OCI-LY7 (cell line): Measurements from ENCODE around the gene SRGAP1. TPM values are rescaled to one million over a fixed set of nuclear protein-coding genes. Genes with fewer than 3 reads are reported as not detected.
A peak's percentile ranks its signal among the peaks of the same experiment; 100 is the strongest.

Source experiments
- BruUV-seq: library from RNA; stranded (reverse); fragments of 400-500 nt; replicated peaks from 2 replicates; lab custom pipeline; 2021; lab: Mats Ljungman, UMichigan
- CTCF ChIA-PET: fragments of 300-600 bp; sonication (Branson Sonifier 250); formaldehyde crosslinking; loops from one replicate; lab custom pipeline; 2022; ENCODE audit warnings: antibody characterized with exemption; ENCODE audit not compliant: unreplicated experiment; lab: Charles Lee
- POLR2A ChIA-PET: fragments of 300-600 bp; sonication (Branson Sonifier 250); formaldehyde crosslinking; loops from one replicate; lab custom pipeline; 2022; ENCODE audit warnings: antibody characterized with exemption; lab: Charles Lee
- DNase-seq: peaks from one replicate; pipeline ENCODE4 v3.0.0-alpha.2; 2015; ENCODE audit warnings: low spot score
- H2AFZ ChIP-seq: fragments of 200-600 bp; sonication (generic), shearing (Covaris generic); 2 replicates; pipeline ENCODE4 v1.6.1; 2014; ENCODE audit warnings: mild to moderate bottlenecking, antibody characterized with exemption, low read length, moderate library complexity
- H3K27ac ChIP-seq: fragments of 200-600 bp; sonication (generic); 2 replicates; pipeline ENCODE4 v1.5.1; 2014; ENCODE audit warnings: mixed run types, low read depth, mild to moderate bottlenecking, moderate library complexity, low read length, inconsistent platforms; ENCODE audit not compliant: poor library complexity, severe bottlenecking
- H3K36me3 ChIP-seq: fragments of 200-600 bp; sonication (generic); 2 replicates; pipeline ENCODE4 v1.6.1; 2014; ENCODE audit warnings: mild to moderate bottlenecking, antibody characterized with exemption, low read length, moderate library complexity, mixed read lengths; ENCODE audit not compliant: insufficient read depth
- H3K4me1 ChIP-seq: fragments of 200-600 bp; sonication (generic); 2 replicates; pipeline ENCODE4 v1.5.1; 2014; ENCODE audit warnings: mild to moderate bottlenecking, low read length; ENCODE audit not compliant: insufficient read depth, poor library complexity, severe bottlenecking
- H3K4me2 ChIP-seq: fragments of 200-600 bp; sonication (generic); 2 replicates; pipeline ENCODE4 v1.6.1; 2014; ENCODE audit warnings: mild to moderate bottlenecking, low read length
- H3K4me3 ChIP-seq: fragments of 200-600 bp; sonication (generic); 2 replicates; pipeline ENCODE4 v1.5.1; 2014; ENCODE audit warnings: mild to moderate bottlenecking, low read depth, low read length; ENCODE audit not compliant: poor library complexity, severe bottlenecking
- H3K79me2 ChIP-seq: fragments of 200-600 bp; sonication (generic); 2 replicates; pipeline ENCODE4 v1.6.1; 2016; ENCODE audit warnings: low read depth, mild to moderate bottlenecking, low read length, moderate library complexity, mixed read lengths; ENCODE audit not compliant: insufficient read depth
- H3K9me2 ChIP-seq: fragments of 200-600 bp; sonication (generic); 2 replicates; pipeline ENCODE4 v1.6.1; 2016; ENCODE audit warnings: mild to moderate bottlenecking, low read length, mixed read lengths; ENCODE audit not compliant: insufficient read depth
- H3K9me3 ChIP-seq: fragments of 200-600 bp; sonication (generic); 2 replicates; pipeline ENCODE4 v1.6.1; 2014; ENCODE audit warnings: mild to moderate bottlenecking, mixed run types, low read length, mixed read lengths
- H4K20me1 ChIP-seq: fragments of 200-600 bp; sonication (generic); 2 replicates; pipeline ENCODE4 v1.6.1; 2014; ENCODE audit warnings: mild to moderate bottlenecking, antibody characterized with exemption, low read length, moderate library complexity, mixed read lengths; ENCODE audit not compliant: insufficient read depth
- CTCF ChIP-seq: fragments of 200-600 bp; sonication (generic); conservative IDR thresholded peaks from 2 replicates; pipeline ENCODE4 v1.5.1; 2014; ENCODE audit warnings: mild to moderate bottlenecking, antibody characterized with exemption, low read length, moderate library complexity, mixed read lengths
- EZH2phosphoT487 ChIP-seq: fragments of 200-600 bp; sonication (generic); IDR thresholded peaks from 2 replicates; pipeline ENCODE4 v1.6.1; 2018; ENCODE audit warnings: low read depth, borderline replicate concordance, mild to moderate bottlenecking, mixed run types, antibody characterized with exemption, low read length, moderate library complexity, mixed read lengths
- intact Hi-C: fragments of 100-400 bp; cut with micrococcal nuclease; formaldehyde crosslinking; loops from one replicate; pipeline ENCODE4 v1.10.0; 2022; ENCODE audit not compliant: unreplicated experiment
- total RNA-seq, 2 experiments: library from RNA; depleted of rRNA in 1 of 2; stranded (reverse); fragments of >200 nt in 1 of 2; shearing (Covaris generic) in 1 of 2; gene quantifications; 2 replicates each; pipeline ENCODE4 v1.2.3, GENCODE V29; 2014 to 2022

Gene SRGAP1
- total RNA-seq, 2 experiments from 2014 or later: 0.06 TPM; not detected in 1

GRCh38 chr12:64077922-64078321 lies 233.4 kb downstream of the SRGAP1 start:
- BruUV-seq: no TSS peak
- Histone ChIP-seq H3K79me2 (no peaks in the 10 kb centered on the region), H4K20me1 (no peaks in the 10 kb centered on the region), H3K9me3 (no peaks in the 10 kb centered on the region), H3K4me1 (no peaks in the 10 kb centered on the region), H3K27ac (no peak overlapping the region), H2AFZ (no peak overlapping the region), H3K4me3 (no peak overlapping the region), H3K9me2 (no peaks in the 10 kb centered on the region), H3K4me2 (no peak overlapping the region), H3K36me3 (no peaks in the 10 kb centered on the region)
- TF ChIP-seq EZH2phosphoT487 (no peak), CTCF (0 out of 2 replicates have a peak, but pooled peaks have one; percentile 20)
- DNase-seq: no peak
- CTCF ChIA-PET: no interaction called here
- intact Hi-C loops: no loop called here
- POLR2A ChIA-PET: no interaction called here

GRCh38 chr12:64080319-64081007 lies 236.0 kb downstream of the SRGAP1 start:
- Histone ChIP-seq H3K27ac (no peak overlapping the region), H3K4me1 (no peaks in the 10 kb centered on the region), H2AFZ (no peak overlapping the region), H3K36me3 (no peaks in the 10 kb centered on the region), H3K4me2 (no peak overlapping the region), H3K4me3 (no peak overlapping the region), H3K9me3 (no peaks in the 10 kb centered on the region), H3K79me2 (no peaks in the 10 kb centered on the region), H4K20me1 (no peaks in the 10 kb centered on the region), H3K9me2 (no peaks in the 10 kb centered on the region)
- no TSS peak for BruUV-seq
- CTCF ChIA-PET: no interaction called here
- TF ChIP-seq EZH2phosphoT487 (no peak), CTCF (no peak)
- POLR2A ChIA-PET: no interaction called here
- intact Hi-C loops: no loop called here
- DNase-seq: no peak

DNA sequence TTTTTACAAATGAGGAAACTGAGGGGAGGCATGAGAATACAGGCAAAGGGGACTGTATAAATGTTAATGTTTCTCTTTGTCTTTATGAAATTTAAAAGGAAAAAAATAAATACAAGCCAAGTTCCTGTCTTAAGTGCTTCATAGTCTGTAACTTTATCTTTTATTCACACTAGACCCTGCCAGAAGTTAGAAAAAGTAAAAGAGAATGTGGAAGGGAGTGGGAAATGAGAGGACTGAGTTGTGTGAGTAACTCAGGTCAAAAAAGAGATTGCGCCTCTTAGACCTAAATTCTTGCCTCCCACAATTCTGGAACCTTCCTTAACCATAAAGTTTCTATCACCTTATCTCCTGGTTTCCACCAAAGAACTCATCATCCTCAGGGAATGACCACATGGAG lies 236.5 kb downstream of the SRGAP1 start:
- ChIA-PET CTCF (no interaction called here), POLR2A (no interaction called here)
- no peaks in the 10 kb centered on the region for H3K36me3 ChIP-seq
- no peak overlapping the region for H3K4me2 ChIP-seq
- no peak for DNase-seq
- H3K9me2 ChIP-seq: no peaks in the 10 kb centered on the region
- no peaks in the 10 kb centered on the region for H3K9me3 ChIP-seq
- no peaks in the 10 kb centered on the region for H3K4me1 ChIP-seq
- intact Hi-C loops: no loop called here
- H3K79me2 ChIP-seq: no peaks in the 10 kb centered on the region
- TF ChIP-seq EZH2phosphoT487 (no peak), CTCF (no peak)
- H3K4me3 ChIP-seq: no peak overlapping the region
- H2AFZ ChIP-seq: no peak overlapping the region
- no peak overlapping the region for H3K27ac ChIP-seq
- no TSS peak for BruUV-seq
- H4K20me1 ChIP-seq: no peaks in the 10 kb centered on the region
